Measurements from ENCODE around the gene DAGLA.
"Not testable (repeated sequence)": the region's sequence is repeated elsewhere in the genome, so short reads cannot be mapped to it uniquely, and the experiment has no call there.

DNA sequence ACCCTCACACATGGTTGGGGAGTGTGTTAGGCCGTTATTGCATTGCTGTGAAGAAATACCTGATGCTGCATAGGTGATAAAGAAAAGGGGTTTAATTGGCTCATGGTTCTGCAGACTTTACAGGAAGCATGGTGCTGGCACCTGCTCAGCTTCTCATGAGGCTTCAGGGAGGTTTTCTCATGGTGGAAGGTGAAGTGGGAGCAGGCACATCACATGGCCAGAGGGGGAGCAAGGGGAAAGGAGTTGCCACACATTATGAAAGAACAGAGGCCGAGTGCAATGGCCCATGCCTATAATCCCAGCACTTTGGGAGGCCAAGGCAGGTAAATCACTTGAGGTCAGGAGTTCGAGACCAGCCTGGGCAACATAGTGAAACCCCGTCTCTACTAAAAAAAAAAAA, 19.2 kb upstream of the DAGLA start:
- TF ChIP-seq CTCF (IDR thresholded peaks at IDR 0.05); NFYB (CRISPR knock-in tag; conservative IDR thresholded peaks at IDR 0.05; ENCODE audit: low read depth); NR1H2 (CRISPR knock-in tag; IDR thresholded peaks at IDR 0.05); ETV6 (CRISPR knock-in tag; IDR thresholded peaks at IDR 0.05): not testable (repeated sequence)
- TF ChIP-seq, protein P1, sequence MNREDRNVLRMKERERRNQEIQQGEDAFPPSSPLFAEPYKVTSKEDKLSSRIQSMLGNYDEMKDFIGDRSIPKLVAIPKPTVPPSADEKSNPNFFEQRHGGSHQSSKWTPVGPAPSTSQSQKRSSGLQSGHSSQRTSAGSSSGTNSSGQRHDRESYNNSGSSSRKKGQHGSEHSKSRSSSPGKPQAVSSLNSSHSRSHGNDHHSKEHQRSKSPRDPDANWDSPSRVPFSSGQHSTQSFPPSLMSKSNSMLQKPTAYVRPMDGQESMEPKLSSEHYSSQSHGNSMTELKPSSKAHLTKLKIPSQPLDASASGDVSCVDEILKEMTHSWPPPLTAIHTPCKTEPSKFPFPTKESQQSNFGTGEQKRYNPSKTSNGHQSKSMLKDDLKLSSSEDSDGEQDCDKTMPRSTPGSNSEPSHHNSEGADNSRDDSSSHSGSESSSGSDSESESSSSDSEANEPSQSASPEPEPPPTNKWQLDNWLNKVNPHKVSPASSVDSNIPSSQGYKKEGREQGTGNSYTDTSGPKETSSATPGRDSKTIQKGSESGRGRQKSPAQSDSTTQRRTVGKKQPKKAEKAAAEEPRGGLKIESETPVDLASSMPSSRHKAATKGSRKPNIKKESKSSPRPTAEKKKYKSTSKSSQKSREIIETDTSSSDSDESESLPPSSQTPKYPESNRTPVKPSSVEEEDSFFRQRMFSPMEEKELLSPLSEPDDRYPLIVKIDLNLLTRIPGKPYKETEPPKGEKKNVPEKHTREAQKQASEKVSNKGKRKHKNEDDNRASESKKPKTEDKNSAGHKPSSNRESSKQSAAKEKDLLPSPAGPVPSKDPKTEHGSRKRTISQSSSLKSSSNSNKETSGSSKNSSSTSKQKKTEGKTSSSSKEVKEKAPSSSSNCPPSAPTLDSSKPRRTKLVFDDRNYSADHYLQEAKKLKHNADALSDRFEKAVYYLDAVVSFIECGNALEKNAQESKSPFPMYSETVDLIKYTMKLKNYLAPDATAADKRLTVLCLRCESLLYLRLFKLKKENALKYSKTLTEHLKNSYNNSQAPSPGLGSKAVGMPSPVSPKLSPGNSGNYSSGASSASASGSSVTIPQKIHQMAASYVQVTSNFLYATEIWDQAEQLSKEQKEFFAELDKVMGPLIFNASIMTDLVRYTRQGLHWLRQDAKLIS (CRISPR knock-in tag; IDR thresholded peaks at IDR 0.05; ENCODE audit: borderline replicate concordance), result not testable (repeated sequence)
- TF ChIP-seq, protein P2, sequence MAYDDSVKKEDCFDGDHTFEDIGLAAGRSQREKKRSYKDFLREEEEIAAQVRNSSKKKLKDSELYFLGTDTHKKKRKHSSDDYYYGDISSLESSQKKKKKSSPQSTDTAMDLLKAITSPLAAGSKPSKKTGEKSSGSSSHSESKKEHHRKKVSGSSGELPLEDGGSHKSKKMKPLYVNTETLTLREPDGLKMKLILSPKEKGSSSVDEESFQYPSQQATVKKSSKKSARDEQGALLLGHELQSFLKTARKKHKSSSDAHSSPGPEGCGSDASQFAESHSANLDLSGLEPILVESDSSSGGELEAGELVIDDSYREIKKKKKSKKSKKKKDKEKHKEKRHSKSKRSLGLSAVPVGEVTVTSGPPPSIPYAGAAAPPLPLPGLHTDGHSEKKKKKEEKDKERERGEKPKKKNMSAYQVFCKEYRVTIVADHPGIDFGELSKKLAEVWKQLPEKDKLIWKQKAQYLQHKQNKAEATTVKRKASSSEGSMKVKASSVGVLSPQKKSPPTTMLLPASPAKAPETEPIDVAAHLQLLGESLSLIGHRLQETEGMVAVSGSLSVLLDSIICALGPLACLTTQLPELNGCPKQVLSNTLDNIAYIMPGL (CRISPR knock-in tag; IDR thresholded peaks at IDR 0.05), result not testable (repeated sequence)

Data from WTC11 (cell line).